Measurements from ENCODE around the gene ADAMTS9.

The ADAMTS9 gene

GRCh38 chr3:64616953-64617352, 70.8 kb downstream of the ADAMTS9 start:
- no peak for DNase-seq

GRCh38 chr3:64612916-64613526, 74.8 kb downstream of the ADAMTS9 start:
- no peak for DNase-seq

DNA sequence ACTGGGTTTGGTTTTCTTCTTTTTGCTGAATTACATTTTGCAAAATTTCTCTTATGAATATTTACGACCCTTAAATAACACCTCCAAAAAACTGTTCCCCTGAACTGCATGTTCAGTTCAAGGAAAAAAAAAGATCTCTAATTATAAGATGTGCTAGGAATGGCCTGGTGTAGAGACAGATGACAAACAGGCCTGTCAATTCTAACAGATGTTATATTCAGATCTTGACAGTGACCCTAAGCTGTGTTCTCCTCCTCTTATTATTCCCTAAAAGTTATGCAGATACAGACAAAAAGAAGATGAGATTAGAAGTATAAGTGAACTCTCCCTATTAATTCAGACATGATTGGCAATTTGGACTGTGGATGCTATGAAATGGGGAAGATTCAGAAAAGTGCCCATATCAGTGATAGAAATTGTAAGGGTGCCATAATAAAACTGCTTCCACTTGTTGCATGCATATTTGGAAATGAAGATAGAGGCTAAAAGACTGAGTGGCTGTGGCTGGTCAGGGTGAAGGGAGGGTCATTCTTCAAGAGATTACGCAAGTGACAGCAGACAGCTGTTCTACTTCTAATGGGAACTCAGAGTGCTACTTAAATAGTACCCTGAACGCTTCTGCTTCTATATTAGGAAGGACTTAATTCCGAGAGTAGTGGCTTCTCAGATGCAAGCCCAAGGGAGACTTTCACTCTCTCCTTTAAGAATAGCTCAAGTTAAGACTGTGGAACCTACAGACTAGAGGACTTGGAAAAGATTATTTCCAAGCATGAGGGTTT, 75.5 kb downstream of the ADAMTS9 start:
- DNase-seq, result no peak

DNA sequence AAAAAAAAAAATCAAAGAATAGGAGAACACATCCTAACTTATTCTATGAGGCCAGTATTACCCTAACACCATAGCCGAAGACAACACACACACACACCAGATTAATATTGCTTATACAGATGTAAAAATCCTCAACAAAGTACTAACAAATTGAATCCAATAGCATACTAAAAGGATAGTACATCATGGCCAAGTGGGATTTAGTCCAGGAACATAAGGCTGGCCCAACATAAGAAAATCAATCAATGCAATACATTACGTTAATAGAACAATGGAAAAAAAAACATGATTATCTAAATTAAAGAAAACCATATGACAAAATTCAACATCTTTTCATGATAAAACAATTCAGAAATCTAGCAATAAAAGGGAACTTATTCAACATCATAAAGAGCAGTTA, 79.1 kb downstream of the ADAMTS9 start:
- DNase-seq, result no peak

DNA sequence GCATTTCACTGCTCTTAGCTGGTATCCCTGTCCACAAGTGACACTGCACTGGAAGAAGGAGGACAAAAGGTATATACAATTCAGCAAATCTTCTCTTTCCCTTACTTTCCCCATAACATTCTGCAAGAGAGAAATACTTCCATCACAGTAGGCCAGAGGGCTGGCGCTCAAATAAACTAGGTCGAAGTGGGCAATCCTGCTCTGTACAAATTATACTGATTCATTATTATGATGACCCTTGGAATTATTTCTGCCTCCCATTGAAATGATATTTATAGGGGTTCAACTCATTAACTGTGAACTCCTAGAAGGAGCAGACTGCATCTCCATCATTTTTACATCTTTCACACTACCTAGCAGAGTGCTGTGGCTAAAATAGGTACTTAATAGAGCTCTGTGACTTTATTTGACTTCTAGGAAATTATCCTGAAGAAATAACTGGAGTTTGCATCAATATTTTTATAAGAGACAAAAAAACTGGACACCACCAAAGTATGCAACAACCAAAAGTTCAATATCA, 80.7 kb downstream of the ADAMTS9 start:
- DNase-seq, result no peak

DNA sequence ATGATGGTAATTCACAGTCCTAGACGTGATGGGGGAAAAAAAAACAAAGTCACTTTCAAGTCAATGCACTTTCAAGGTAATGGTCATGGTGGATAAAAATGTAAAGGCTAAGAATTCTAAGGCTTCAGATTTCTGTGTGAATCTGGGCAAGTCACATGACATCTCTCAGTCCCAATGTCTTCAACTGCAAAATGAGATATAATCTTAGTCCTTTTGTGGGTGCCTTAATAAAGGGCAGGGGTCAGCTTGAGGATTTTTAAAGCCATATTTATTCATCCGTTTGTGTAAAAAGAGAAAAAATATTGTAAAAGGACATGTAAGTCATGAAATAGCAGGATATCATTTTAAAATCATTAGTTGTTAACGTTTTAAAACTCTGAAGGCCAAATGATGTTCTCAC, 83.5 kb downstream of the ADAMTS9 start:
- no peak for DNase-seq

- no peak for DNase-seq
Measured at GRCh38 chr3:64601824-64602223, 86.0 kb downstream of the ADAMTS9 start.

DNA sequence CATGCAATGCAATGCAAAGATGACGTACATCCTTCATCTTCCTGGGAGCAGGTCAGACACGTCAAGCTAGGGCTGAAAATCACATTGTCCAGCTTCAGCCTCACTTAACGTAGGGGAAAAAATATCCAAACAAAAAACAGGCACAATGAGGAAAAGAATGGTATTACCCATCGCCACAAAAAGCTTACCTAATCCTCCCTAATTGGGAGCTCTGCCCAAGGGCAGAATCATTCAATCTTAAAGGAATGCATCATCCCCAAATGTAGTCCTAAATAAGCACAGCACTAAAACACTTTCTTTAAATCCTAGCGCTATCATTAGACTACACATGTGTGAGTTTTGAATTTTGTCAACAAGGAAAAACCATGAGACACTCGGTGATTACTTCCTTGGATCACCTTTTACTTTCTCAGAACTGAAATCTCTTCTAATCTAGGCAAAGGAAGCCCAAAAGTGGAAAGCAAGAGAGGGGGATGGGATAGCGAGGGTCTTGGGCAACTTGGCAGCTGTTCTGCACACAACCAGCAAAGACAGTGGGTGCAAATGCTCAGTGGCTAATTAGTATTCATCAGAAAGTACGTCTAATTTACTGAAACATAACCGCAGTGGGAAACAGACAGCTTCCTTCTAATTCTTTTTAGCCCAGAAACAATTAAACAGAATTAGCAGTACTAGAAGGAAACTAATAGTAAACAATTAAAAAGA, 87.4 kb downstream of the ADAMTS9 start:
- DNase-seq, result no peak

DNA sequence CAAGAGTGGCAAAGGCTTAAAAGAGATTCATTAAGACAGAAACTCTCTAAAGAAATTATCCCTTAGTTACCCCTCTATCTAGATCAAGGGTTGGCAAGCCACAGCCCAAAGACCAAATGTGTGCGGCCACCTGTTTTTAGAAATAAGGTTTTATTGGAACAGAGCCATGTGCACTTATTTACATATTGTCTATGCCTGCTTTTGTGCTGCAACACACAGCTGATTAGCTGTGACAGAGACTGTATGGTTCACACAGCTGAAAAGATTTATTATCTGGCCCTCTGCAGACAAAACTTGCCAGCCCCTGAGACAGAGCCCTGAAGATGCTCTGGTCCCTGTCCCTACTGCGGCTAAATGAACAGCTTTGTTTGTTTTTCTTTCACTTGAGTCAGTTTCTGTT, 88.1 kb downstream of the ADAMTS9 start:
- no peak for DNase-seq

- DNase-seq, result no peak
Measured at GRCh38 chr3:64595253-64595694, 92.5 kb downstream of the ADAMTS9 start.

DNA sequence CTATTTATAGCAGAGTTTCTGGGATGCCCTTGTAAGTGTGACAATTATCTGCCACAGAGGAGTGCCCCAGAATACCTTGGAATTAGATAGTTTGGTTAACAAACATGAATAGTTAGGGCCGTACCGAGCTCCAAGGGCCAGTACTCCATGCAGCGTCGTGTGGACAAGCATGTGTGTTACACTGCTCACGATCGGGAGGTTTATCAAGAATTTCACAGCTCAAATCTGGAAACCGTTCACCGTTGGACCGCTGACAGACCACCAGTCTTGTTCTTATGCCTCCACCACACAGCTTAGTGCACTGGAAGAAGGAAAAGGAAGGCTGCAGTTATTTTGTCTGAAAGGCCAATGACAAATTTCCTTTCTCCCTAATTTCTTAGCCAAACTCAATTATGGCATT, 93.7 kb downstream of the ADAMTS9 start:
- DNase-seq, result no peak

DNA sequence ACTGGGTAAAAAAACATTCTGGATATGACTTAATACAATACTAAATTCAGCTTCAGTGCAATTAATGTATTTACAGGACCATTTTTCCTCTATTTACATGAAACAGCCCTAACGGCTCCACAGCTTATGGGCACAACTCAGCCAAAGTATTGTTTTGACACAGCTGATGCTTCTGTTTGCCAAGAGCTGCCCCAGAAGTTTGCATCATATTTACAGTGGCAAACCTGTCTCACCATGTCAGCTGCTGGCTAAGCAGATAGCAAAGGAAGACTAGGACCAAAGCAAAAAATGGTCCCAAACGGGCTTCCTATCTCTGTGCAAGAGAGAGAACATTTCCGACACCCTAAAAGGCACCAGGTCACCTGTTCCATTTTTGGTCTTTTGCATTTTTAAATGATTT, 94.5 kb downstream of the ADAMTS9 start:
- no peak for DNase-seq

DNA sequence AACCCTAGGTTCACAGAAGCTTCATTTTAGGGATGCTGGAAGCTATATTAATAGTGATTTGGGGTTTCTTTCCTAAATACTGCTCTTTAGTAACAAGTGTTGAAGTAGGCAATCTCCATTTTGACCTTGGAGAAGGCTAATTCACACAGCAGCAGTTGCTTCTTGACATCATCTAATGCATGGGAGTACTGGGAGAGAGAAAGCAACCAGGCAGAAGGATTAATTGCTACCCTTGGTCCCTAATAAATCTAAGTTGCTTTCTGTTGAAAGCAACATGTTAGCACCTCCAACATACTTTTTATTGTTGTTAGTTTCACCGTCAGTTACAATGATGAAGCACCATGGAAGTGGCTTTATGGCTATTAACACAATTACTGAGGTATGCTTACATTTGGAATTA, 96.2 kb downstream of the ADAMTS9 start:
- no peak for DNase-seq

DNA sequence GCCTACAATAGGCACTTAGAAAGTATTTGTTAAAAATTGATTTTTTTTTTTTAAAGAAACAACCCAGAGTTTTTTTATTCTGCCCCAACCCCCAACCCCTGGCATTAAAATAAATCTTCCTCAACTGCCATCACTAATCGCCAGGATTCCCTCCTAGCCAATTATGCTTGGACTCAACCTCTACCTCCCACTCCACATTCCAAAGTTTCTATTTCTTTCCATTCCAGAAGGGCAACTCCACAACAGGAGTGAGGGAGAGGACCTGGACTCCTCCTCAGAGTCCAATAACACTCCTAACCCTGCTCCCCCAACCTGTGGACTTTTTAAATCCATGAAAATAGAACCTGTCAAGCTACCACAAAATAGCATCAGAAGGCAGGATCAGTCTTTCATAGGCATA, 99.4 kb downstream of the ADAMTS9 start:
- no peak for DNase-seq

DNA sequence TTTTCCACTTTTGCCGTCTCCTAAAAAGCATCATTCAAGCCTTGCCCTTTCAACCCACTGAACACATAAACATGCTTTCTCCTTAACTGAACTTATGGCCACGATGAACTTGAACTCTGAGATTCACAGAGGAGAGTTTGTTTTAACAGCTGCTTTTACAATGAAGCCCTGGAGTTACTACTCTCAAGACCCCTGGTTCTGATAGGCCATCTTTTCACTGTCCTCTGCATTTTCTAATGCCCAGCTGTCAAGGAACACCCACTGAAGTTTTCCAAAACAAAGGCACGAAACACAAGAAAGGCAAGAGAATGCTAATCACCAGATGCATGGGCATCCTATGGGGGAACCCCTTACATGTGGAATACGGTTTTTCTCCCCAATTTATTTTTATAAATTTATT, 100.8 kb downstream of the ADAMTS9 start:
- DNase-seq, result no peak

DNA sequence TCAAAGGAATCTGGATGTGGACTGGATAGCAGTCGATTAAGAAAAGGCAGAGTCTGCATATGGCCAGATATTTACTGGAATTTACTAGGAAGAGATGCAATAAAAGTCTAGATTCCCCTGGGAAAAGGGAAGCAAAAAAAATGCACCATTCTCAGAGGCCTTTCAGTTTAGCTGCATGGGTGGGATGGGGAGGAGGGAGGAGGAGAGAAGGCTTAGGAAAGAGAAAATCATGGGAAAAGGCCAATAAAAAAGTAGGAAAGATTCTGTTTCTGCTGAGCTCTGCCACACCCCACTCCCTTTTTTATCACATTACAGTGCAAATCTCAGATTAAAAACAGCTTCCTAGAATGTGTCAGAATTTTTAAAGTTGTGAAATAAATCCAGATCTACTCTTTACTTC, 103.6 kb downstream of the ADAMTS9 start:
- no peak for DNase-seq

DNA sequence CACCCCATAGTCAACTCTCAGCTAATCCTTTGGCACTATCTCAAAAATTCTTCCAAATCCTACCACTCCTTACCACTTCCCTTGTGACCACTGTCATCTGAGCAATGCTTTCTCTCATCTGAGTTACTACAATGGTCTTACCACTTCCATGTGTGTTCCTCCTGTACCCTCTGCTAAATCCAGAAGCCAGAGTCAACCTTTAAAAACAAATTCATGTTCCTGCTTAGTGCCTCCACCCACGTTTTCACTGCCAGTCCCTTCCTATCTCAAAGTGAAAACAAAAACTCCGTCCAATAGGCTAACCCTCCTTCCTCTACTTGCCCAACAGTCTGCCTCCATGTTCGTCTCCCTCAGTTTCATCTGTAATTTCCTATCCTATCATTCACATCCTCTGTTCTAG, 109.0 kb downstream of the ADAMTS9 start:
- no peak for DNase-seq

DNA sequence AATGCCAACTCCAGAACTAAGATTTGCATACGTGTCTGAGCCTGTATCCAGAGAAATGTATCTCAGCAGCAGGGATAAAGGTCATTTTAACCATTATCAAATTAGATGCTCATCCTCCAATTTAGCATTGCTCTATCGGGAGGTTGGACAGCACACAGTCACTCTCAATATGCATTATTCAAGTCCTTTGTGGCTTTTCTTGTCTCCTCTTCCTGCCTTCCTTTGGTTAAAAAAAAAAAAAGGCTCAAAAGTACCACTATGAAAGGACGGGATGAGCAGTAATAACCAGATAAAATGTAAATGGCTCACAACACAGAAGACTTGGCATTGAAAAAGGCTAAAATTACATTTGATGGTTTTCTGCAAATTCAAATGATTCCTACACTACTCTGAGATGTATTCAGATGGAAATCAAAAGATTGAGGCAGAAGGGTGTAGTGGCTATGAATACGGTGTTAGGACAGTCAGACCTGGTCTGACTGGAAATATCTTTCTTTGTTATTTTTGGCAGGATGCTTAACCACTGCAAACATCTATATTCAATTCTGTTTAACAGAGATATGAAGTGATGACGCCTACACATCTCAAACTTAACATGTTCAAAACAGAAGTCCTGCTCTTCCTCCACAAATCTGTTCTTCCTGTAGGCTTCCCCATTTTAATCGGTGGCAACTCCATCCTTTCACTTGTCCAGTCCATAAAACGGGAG, 109.6 kb downstream of the ADAMTS9 start:
- DNase-seq, result no peak

DNA sequence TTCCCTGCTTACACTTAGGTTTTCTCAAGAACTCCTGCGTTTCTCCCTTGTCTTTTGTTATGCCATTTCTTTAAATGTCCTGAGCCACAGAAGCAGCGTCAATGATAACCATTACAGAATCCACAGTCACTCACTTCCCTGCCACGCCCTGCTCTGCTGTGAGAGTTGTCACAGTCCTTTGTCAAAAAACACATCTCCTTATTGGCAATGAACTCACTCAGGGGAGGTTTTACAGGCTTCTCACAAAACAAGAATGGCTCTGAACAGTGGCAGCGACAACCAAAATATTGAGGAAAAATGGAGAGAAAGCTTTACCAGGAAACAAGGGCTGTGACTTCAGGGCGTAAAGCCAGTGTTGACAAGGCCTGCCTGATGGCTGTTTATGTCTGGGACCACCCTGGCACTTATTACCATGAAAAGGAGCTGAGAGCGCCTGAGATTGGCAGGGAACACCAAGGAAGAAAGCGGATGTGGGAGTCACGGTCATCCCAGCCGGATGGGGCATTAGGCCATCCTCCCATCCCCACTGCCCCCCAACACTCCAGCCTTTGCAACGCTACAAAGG, 111.5 kb downstream of the ADAMTS9 start:
- no peak for DNase-seq

DNA sequence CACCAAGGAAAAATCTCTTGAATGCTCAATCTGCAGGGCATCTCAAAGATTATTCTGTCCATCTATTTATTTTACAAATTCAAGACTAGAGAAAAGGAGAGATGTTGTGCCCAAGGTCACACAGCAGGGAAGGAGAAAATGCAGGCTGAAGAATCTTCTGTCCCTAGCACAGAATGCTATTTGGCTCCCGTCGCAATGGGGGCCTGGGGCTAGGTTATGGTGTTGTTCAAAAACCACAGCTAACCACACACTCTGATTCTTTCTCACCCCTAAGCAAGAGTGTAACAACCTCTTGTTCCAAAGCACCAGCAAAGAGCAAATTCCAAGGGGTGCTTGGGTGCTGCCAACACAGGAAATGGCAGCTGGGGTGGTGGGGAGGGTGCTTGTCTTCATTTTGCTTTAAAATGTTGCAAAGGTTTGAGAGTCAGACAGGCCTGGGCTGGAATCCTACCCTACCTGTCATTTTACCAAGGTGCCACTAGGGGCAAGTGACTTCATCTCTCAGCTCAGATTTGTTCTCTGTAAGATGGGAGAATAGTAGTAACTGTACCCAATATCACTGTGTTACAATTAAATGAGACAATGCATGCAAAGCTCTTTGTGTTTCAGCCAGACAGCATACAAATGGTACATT, 112.5 kb downstream of the ADAMTS9 start:
- DNase-seq, result no peak

DNA sequence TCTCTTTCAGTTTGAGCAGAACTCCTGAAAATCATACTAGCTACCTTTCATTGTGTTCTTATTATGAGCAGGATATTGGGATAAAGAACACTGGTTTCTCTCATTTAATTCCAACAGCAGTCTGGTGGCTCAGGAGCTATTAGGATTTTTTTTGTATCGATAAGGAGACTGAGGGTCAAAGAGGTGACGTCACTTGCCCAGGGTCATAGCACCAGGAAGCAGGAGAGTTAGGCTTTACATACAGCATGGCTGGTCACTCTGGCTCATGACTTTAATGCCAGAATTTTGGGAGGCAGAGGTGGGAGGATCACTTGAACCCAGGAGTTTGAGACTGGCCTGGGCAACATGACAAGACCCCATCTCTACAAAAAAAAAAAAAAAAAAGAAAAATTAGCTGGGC, 113.6 kb downstream of the ADAMTS9 start:
- no peak for DNase-seq

DNA sequence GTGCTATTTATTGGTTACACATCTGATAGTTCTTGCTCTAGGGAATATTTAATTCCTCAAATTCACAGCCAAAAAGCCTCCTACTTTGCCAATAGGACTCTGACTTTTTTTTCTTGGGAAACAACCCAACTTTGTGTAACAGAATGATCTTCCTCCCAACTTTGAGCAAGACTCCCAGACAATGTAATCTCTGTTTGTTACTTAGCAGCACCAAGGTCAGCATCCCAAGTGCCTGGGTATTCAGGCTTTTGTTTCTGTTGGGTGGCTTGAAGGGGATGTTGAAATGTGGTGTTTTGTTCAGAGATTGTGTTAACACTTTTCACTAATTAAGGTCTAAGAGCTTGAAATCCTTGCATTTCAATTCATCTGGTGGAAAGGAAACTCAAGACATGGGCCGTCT, 115.8 kb downstream of the ADAMTS9 start:
- DNase-seq, result no peak
